ENCODE results near the gene ITGBL1. TPM values are rescaled to one million over a fixed set of nuclear protein-coding genes. Genes with fewer than 3 reads are reported as not detected.

ITGBL1 gene
- total RNA-seq, 2 experiments from 2014 or later: not detected

DNA sequence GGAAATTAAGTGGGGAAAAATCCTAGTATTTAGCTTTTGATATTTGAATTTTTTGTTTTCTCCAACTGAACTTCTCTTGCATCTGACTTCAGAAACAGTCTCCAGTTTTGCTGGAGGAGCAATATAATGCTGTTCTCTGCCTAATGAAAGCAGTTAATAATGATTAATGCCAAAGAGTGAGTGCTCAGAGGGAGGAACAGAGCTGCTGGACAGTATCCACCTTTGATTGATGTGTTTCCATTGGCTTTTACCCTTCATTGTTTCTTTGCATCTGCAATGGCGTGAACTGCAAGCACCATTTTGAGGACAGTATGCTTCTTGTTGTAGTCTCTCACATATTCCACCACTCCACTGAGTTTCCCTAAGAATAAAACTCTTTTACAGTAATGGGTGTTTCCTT, 193.4 kb downstream of the ITGBL1 start:
- TF ChIP-seq, protein P1, sequence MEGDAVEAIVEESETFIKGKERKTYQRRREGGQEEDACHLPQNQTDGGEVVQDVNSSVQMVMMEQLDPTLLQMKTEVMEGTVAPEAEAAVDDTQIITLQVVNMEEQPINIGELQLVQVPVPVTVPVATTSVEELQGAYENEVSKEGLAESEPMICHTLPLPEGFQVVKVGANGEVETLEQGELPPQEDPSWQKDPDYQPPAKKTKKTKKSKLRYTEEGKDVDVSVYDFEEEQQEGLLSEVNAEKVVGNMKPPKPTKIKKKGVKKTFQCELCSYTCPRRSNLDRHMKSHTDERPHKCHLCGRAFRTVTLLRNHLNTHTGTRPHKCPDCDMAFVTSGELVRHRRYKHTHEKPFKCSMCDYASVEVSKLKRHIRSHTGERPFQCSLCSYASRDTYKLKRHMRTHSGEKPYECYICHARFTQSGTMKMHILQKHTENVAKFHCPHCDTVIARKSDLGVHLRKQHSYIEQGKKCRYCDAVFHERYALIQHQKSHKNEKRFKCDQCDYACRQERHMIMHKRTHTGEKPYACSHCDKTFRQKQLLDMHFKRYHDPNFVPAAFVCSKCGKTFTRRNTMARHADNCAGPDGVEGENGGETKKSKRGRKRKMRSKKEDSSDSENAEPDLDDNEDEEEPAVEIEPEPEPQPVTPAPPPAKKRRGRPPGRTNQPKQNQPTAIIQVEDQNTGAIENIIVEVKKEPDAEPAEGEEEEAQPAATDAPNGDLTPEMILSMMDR (IDR thresholded peaks at IDR 0.05): no peak
- Histone ChIP-seq H3K4me3 (ENCODE audit: low read length) (no peak overlapping the region), H3K9me3 (ENCODE audit: control insufficient read depth in 1 of 2, insufficient read depth in 1 of 2, low read length in 2 of 2) (no peaks in the 10 kb centered on the region), H3K4me1 (ENCODE audit: insufficient read depth, low read length) (no peaks in the 10 kb centered on the region), H3K27ac (ENCODE audit: low read depth in 1 of 2, low read length in 2 of 2) (no peak overlapping the region), H3K27me3 (ENCODE audit: control insufficient read depth in 1 of 2, insufficient read depth in 2 of 2, low read length in 2 of 2) (no peaks in the 10 kb centered on the region), H3K36me3 (ENCODE audit: insufficient read depth, low read length) (no peaks in the 10 kb centered on the region)
- intact Hi-C loops (cut with DNase I, micrococcal nuclease): no loop called here
- Mint-ChIP-seq H3K27ac (no peak overlapping the region), H3K9me3 (no peaks in the 10 kb centered on the region), H3K36me3 (ENCODE audit: low read depth) (no peaks in the 10 kb centered on the region), H3K4me1 (ENCODE audit: low read depth) (no peaks in the 10 kb centered on the region), H3K4me3 (no peak overlapping the region), H3K27me3 (peaks cover 15% of the 10 kb centered on the region)
- ATAC-seq (ENCODE audit: poor library complexity) (no peak), DNase-seq (no peak)
- ChIA-PET CTCF (no interaction called here), POLR2A (no interaction called here)

DNA sequence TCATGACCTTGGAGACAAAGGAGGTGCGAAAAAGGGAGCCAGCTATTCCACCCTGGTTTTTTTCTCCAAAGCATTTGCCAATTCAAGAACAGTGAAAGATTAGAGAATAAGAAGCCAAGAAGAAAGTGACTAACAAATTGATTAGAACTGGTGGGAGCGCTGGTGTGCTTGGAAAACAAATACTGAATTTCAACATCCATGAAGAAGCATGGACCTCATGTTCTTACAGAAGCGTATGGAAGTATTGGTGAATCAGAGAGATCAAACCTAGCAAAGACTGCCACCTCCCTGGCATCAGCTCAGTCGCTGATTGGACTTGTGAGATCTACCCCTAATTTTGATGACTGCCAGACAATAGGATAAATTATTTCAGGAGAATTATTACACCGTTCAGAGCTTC, 195.3 kb downstream of the ITGBL1 start:
- no peak overlapping the region for H3K4me3 ChIP-seq (ENCODE audit: low read length)
- H3K36me3 ChIP-seq (ENCODE audit: insufficient read depth, low read length): no peaks in the 10 kb centered on the region
- no peaks in the 10 kb centered on the region for H3K4me1 ChIP-seq (ENCODE audit: insufficient read depth, low read length)
- no peaks in the 10 kb centered on the region for H3K9me3 Mint-ChIP-seq
- peaks cover 19% of the 10 kb centered on the region for H3K27me3 Mint-ChIP-seq
- no peaks in the 10 kb centered on the region for H3K27me3 ChIP-seq (ENCODE audit: control insufficient read depth in 1 of 2, insufficient read depth in 2 of 2, low read length in 2 of 2)
- TF ChIP-seq, protein P1 (IDR thresholded peaks at IDR 0.05): no peak
- no peak overlapping the region for H3K27ac ChIP-seq (ENCODE audit: low read depth in 1 of 2, low read length in 2 of 2)
- ATAC-seq (ENCODE audit: poor library complexity): no peak
- H3K36me3 Mint-ChIP-seq (ENCODE audit: low read depth): no peaks in the 10 kb centered on the region
- H3K27ac Mint-ChIP-seq: no peak overlapping the region
- POLR2A ChIA-PET: no interaction called here
- DNase-seq: no peak
- intact Hi-C loops (cut with DNase I, micrococcal nuclease): no loop called here
- CTCF ChIA-PET: no interaction called here
- no peaks in the 10 kb centered on the region for H3K9me3 ChIP-seq (ENCODE audit: control insufficient read depth in 1 of 2, insufficient read depth in 1 of 2, low read length in 2 of 2)
- no peak overlapping the region for H3K4me3 Mint-ChIP-seq
- no peaks in the 10 kb centered on the region for H3K4me1 Mint-ChIP-seq (ENCODE audit: low read depth)

DNA sequence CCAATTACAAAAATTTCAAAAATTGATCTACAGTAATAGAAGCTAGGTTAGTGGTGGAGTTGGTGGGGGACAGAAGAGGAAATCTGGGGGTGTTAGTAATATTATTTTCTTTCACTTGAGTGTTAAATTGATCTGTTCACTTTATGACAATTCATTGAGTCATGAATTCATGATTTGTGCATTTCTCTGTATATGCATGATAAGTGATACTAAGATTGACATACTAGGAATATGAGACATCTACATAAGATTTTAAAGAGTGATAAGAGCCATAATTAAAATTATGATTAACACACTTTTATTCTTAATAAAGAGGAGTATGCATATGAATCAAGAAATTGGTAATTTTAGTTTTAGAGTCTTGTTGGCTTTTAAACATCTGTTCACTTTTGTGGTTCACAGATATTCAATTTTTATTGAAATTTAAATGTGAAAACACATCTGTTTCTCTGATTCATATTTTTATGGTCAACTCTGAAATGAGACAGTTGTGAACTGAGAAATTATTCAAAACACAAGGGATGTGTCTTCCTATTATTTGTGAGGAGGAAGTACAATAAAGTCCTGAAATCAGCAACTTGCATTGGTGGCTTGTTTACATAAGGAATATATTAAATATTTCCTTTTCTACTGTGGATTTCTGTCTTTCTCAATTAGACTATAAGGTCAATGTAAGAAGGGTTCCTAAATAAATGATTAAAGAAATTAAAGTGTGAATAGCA, 196.5 kb downstream of the ITGBL1 start:
- DNase-seq: no peak
- Histone ChIP-seq H3K9me3 (ENCODE audit: control insufficient read depth in 1 of 2, insufficient read depth in 1 of 2, low read length in 2 of 2) (no peaks in the 10 kb centered on the region), H3K27me3 (ENCODE audit: control insufficient read depth in 1 of 2, insufficient read depth in 2 of 2, low read length in 2 of 2) (no peaks in the 10 kb centered on the region), H3K4me1 (ENCODE audit: insufficient read depth, low read length) (no peaks in the 10 kb centered on the region), H3K27ac (ENCODE audit: low read depth in 1 of 2, low read length in 2 of 2) (no peak overlapping the region), H3K36me3 (ENCODE audit: insufficient read depth, low read length) (no peaks in the 10 kb centered on the region), H3K4me3 (ENCODE audit: low read length) (no peak overlapping the region)
- no peak overlapping the region for H3K27ac Mint-ChIP-seq
- no peak overlapping the region for H3K4me3 Mint-ChIP-seq
- TF ChIP-seq, protein P1 (IDR thresholded peaks at IDR 0.05): no peak
- H3K4me1 Mint-ChIP-seq (ENCODE audit: low read depth): no peaks in the 10 kb centered on the region
- intact Hi-C loops (cut with DNase I, micrococcal nuclease): no loop called here
- ATAC-seq (ENCODE audit: poor library complexity): no peak
- H3K36me3 Mint-ChIP-seq (ENCODE audit: low read depth): no peaks in the 10 kb centered on the region
- peaks cover 19% of the 10 kb centered on the region for H3K27me3 Mint-ChIP-seq
- POLR2A ChIA-PET: no interaction called here
- no peaks in the 10 kb centered on the region for H3K9me3 Mint-ChIP-seq
- CTCF ChIA-PET: no interaction called here
